ENCODE results near the gene ZBED2.

Gene ZBED2

DNA sequence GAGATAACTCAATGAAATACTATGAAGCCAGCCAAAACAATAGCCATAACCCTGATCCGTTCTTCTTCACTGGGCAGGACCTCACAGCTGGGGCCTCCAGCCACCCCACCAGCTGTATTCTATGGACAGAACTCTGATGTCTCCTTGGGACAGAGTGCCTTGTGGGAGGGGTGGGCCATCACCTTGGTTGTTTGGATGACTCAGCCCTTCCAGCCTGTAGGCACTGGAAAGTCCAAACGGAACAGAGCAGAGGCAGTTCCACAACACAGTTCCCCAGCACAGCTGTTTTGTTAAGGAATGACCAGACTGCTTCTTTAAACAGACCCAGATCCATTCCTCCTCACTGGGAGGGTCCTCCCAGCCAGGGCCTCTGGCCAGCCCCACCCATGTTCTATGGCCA, 31.9 kb upstream of the ZBED2 start:
- TF ChIP-seq ESRRG (CRISPR knock-in tag; IDR thresholded peaks at IDR 0.05) (no peak), RARB (CRISPR knock-in tag; IDR thresholded peaks at IDR 0.05) (no peak), GLIS3 (CRISPR knock-in tag; IDR thresholded peaks at IDR 0.05) (no peak), ZFP3 (CRISPR knock-in tag; IDR thresholded peaks at IDR 0.05) (no peak), ZNF565 (CRISPR knock-in tag; conservative IDR thresholded peaks at IDR 0.05; ENCODE audit: low read depth) (no peak), PPARA (CRISPR knock-in tag; IDR thresholded peaks at IDR 0.05; ENCODE audit: borderline replicate concordance) (no peak), ZC3H10 (CRISPR knock-in tag; IDR thresholded peaks at IDR 0.05) (no peak), ISL1 (CRISPR knock-in tag; IDR thresholded peaks at IDR 0.05) (no peak), CSDC2 (CRISPR knock-in tag; IDR thresholded peaks at IDR 0.05) (no peak), SNAI2 (CRISPR knock-in tag; IDR thresholded peaks at IDR 0.05) (no peak), ZFP30 (CRISPR knock-in tag; IDR thresholded peaks at IDR 0.05) (no peak), BACH2 (CRISPR knock-in tag; IDR thresholded peaks at IDR 0.05; ENCODE audit: borderline replicate concordance) (no peak)
- TF ChIP-seq, protein P1, sequence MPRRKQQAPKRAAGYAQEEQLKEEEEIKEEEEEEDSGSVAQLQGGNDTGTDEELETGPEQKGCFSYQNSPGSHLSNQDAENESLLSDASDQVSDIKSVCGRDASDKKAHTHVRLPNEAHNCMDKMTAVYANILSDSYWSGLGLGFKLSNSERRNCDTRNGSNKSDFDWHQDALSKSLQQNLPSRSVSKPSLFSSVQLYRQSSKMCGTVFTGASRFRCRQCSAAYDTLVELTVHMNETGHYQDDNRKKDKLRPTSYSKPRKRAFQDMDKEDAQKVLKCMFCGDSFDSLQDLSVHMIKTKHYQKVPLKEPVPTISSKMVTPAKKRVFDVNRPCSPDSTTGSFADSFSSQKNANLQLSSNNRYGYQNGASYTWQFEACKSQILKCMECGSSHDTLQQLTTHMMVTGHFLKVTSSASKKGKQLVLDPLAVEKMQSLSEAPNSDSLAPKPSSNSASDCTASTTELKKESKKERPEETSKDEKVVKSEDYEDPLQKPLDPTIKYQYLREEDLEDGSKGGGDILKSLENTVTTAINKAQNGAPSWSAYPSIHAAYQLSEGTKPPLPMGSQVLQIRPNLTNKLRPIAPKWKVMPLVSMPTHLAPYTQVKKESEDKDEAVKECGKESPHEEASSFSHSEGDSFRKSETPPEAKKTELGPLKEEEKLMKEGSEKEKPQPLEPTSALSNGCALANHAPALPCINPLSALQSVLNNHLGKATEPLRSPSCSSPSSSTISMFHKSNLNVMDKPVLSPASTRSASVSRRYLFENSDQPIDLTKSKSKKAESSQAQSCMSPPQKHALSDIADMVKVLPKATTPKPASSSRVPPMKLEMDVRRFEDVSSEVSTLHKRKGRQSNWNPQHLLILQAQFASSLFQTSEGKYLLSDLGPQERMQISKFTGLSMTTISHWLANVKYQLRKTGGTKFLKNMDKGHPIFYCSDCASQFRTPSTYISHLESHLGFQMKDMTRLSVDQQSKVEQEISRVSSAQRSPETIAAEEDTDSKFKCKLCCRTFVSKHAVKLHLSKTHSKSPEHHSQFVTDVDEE (CRISPR knock-in tag; IDR thresholded peaks at IDR 0.05), result no peak
- TF ChIP-seq, protein P2, sequence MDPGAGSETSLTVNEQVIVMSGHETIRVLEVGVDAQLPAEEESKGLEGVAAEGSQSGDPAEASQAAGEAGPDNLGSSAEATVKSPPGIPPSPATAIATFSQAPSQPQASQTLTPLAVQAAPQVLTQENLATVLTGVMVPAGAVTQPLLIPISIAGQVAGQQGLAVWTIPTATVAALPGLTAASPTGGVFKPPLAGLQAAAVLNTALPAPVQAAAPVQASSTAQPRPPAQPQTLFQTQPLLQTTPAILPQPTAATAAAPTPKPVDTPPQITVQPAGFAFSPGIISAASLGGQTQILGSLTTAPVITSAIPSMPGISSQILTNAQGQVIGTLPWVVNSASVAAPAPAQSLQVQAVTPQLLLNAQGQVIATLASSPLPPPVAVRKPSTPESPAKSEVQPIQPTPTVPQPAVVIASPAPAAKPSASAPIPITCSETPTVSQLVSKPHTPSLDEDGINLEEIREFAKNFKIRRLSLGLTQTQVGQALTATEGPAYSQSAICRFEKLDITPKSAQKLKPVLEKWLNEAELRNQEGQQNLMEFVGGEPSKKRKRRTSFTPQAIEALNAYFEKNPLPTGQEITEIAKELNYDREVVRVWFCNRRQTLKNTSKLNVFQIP (CRISPR knock-in tag; IDR thresholded peaks at IDR 0.05; ENCODE audit: borderline replicate concordance, low read depth), result no peak
- TF ChIP-seq, protein P3, sequence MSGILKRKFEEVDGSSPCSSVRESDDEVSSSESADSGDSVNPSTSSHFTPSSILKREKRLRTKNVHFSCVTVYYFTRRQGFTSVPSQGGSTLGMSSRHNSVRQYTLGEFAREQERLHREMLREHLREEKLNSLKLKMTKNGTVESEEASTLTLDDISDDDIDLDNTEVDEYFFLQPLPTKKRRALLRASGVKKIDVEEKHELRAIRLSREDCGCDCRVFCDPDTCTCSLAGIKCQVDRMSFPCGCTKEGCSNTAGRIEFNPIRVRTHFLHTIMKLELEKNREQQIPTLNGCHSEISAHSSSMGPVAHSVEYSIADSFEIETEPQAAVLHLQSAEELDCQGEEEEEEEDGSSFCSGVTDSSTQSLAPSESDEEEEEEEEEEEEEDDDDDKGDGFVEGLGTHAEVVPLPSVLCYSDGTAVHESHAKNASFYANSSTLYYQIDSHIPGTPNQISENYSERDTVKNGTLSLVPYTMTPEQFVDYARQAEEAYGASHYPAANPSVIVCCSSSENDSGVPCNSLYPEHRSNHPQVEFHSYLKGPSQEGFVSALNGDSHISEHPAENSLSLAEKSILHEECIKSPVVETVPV (CRISPR knock-in tag; IDR thresholded peaks at IDR 0.05), result no peak
- ATAC-seq, result no peak

DNA sequence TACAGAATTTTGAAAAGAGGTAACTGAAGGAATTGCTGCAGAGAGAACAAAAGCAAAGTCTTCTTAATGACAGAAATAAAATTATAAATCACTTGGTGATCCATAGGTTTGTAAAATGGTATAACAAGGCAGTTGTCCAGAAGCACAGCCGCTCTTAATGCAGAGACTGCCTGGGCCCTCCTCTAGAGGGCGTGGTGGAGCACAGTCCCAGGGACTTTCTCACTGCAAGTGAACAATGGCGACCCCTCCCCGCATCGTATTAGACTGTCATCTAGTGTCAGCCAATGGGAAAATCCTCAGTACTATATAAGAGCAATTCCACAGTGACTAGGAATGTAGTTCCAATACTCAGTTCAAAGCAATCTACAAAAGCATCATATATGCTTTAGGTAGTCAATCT, 26.4 kb upstream of the ZBED2 start:
- ATAC-seq, result no peak; the same call in 2 of the 3 replicates
- TF ChIP-seq, protein P2 (CRISPR knock-in tag; IDR thresholded peaks at IDR 0.05; ENCODE audit: borderline replicate concordance, low read depth), result no peak
- TF ChIP-seq RARB (CRISPR knock-in tag; IDR thresholded peaks at IDR 0.05) (no peak), ZFP30 (CRISPR knock-in tag; IDR thresholded peaks at IDR 0.05) (no peak), ZNF8 (CRISPR knock-in tag; IDR thresholded peaks at IDR 0.05) (no peak)

DNA sequence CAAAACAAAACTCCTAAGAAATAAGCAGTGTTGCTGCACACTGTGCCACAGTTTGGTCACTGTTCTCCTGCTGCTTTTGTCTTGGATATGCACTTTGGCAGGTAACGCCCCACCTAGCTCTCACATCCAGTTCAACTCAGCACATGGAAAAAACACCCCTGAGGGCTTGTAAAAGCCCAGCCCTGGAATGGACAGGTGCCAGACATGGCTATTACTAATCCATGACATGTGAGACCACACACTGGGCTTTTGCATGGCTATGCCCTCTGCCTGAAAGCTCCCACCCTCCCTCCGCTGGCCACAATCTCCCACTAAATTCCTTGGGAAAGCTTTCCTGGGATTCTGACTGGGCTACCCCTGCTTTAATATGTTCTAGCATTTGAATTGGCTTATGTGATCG, 24.7 kb upstream of the ZBED2 start:
- TF ChIP-seq ISL1 (CRISPR knock-in tag; IDR thresholded peaks at IDR 0.05) (no peak), GLIS3 (CRISPR knock-in tag; IDR thresholded peaks at IDR 0.05) (no peak), OSR1 (CRISPR knock-in tag; IDR thresholded peaks at IDR 0.05) (no peak), ZNF8 (CRISPR knock-in tag; IDR thresholded peaks at IDR 0.05) (no peak)
- ATAC-seq, result no peak

DNA sequence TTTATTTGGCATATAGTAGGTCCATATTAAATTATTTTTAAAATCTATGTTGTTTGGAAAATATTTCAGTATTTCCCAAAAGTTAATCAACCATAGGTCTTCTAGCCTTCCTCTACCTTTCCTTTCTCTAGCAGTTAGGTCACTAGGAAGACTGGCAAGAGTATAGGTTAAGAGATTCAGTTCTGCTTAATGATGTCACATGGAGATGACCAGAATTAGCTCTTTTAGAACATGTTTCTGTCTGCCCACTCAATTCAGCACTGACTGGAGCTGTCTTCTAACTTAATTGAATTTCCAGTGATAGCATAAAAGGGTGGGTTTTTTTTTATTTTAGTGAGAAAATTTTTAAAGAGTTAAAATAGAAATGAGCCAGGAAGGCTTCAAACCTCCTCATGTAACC, 23.8 kb upstream of the ZBED2 start:
- TF ChIP-seq SNAI2 (CRISPR knock-in tag; IDR thresholded peaks at IDR 0.05) (no peak), ZNF565 (CRISPR knock-in tag; conservative IDR thresholded peaks at IDR 0.05; ENCODE audit: low read depth) (no peak), GLIS3 (CRISPR knock-in tag; IDR thresholded peaks at IDR 0.05) (no peak), ZC3H10 (CRISPR knock-in tag; IDR thresholded peaks at IDR 0.05) (no peak), ARNTL (CRISPR knock-in tag; IDR thresholded peaks at IDR 0.05; ENCODE audit: borderline replicate concordance, low read depth) (no peak), ZNF8 (CRISPR knock-in tag; IDR thresholded peaks at IDR 0.05) (no peak), ESRRG (CRISPR knock-in tag; IDR thresholded peaks at IDR 0.05) (no peak), OSR1 (CRISPR knock-in tag; IDR thresholded peaks at IDR 0.05) (no peak), CSDC2 (CRISPR knock-in tag; IDR thresholded peaks at IDR 0.05) (no peak), TCF4 (CRISPR knock-in tag; IDR thresholded peaks at IDR 0.05; ENCODE audit: borderline replicate concordance) (no peak), ZFP30 (CRISPR knock-in tag; IDR thresholded peaks at IDR 0.05) (no peak), PPARA (CRISPR knock-in tag; IDR thresholded peaks at IDR 0.05; ENCODE audit: borderline replicate concordance) (no peak), BACH2 (CRISPR knock-in tag; IDR thresholded peaks at IDR 0.05; ENCODE audit: borderline replicate concordance) (no peak), ISL1 (CRISPR knock-in tag; IDR thresholded peaks at IDR 0.05) (no peak)
- TF ChIP-seq, protein P4, sequence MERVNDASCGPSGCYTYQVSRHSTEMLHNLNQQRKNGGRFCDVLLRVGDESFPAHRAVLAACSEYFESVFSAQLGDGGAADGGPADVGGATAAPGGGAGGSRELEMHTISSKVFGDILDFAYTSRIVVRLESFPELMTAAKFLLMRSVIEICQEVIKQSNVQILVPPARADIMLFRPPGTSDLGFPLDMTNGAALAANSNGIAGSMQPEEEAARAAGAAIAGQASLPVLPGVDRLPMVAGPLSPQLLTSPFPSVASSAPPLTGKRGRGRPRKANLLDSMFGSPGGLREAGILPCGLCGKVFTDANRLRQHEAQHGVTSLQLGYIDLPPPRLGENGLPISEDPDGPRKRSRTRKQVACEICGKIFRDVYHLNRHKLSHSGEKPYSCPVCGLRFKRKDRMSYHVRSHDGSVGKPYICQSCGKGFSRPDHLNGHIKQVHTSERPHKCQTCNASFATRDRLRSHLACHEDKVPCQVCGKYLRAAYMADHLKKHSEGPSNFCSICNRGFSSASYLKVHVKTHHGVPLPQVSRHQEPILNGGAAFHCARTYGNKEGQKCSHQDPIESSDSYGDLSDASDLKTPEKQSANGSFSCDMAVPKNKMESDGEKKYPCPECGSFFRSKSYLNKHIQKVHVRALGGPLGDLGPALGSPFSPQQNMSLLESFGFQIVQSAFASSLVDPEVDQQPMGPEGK (CRISPR knock-in tag; IDR thresholded peaks at IDR 0.05; ENCODE audit: borderline replicate concordance), result no peak
- TF ChIP-seq, protein P1 (CRISPR knock-in tag; IDR thresholded peaks at IDR 0.05), result no peak
- no peak for ATAC-seq

Data from SK-N-SH treated with all-trans-retinoic acid at 6 μM for 48 hours (cell line).